Measurements from ENCODE around the gene AP4M1.

Gene AP4M1

GRCh38 chr7:100064162-100064561, 37.3 kb upstream of the AP4M1 start:
- CTCF ChIA-PET = interaction anchor here (0.8 to 17.5 kb wide), 10 partner anchors 9 to 150 kb away, joined by 3 to 258 read pairs (median 4); partner anchors contain the start of gene ZSCAN21
- POLR2A ChIA-PET = interaction anchor here (0.6 kb wide), 2 partner anchors 18 to 26 kb away, joined by 4 to 6 read pairs; no protein-coding TSS in a partner anchor
- H3K36me3 ChIP-seq (ENCODE audit: control insufficient read depth in 4 of 4, insufficient read depth in 4 of 4, low read length in 3 of 4) = peaks cover 10 to 60% (median 30%) of the 10 kb centered on the region in 4 experiments

DNA sequence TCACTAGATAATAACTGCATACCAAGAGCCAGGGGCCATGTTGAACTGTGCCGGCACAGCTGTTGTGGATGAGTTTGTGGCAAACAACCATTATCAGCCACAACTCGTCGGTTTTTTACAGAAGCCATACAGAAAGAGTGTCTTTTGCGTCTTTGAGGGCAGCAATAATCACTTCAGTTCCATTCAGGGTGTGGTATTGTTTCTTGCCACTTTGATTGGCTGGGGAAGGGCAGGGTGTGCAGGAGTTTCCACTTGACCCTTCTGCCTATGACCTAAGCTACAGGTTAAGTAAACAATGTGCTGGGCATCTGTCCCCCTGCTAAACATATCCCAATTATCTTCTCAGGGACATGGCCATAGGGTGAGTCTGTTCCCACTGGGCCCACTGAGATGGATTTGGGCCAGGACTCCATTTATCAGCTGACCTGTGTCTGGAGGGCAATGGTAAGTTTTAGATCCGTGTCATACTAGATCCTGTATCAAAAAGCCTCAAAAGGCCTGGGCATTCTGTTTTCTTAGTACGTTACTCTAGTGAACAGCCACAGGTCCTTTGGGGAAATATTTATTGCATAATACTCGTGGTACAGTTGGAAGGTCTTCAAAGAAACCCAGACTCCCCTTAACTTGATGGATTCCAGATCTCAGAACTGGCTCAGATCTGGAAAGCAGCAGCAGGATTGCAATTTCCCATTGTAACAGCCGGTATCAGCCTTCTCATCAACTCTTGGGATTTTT, 35.8 kb upstream of the AP4M1 start:
- Histone ChIP-seq H3K4me3 (ENCODE audit: control insufficient read depth in 1 of 7, extremely low read depth in 1 of 7, insufficient read depth in 4 of 7, low read depth in 2 of 7, low read length in 6 of 7) (no peak overlapping the region), H3K4me1 (ENCODE audit: control extremely low read depth in 1 of 4, control insufficient read depth in 4 of 4, insufficient read depth in 4 of 4, low read length in 3 of 4) (no peaks in the 10 kb centered on the region), H3K27ac (ENCODE audit: insufficient read depth in 1 of 2, low read depth in 1 of 2, low read length in 2 of 2, poor library complexity in 1 of 2, severe bottlenecking in 2 of 2) (no peak overlapping the region), H3K27me3 (replicated peaks in 2 of 5; ENCODE audit: control insufficient read depth in 4 of 5, insufficient read depth in 5 of 5, low read length in 4 of 5) (no peaks in the 10 kb centered on the region), H3K36me3 (ENCODE audit: control insufficient read depth in 4 of 4, insufficient read depth in 4 of 4, low read length in 3 of 4) (peaks cover 15 to 65% (median 38%) of the 10 kb centered on the region in 4 experiments), H3K9me3 (ENCODE audit: control extremely low read depth in 1 of 5, control insufficient read depth in 4 of 5, insufficient read depth in 2 of 5, low read depth in 1 of 5, low read length in 4 of 5) (peaks cover 2 to 12% (median 8%) of the 10 kb centered on the region in 5 experiments)
- 98% methylated on average over 6 of the region's 8 CpGs for whole genome bisulfite sequencing (ENCODE audit: insufficient coverage)
- ChIA-PET CTCF (interaction anchor here (1.0 to 2.0 kb wide), 3 partner anchors 10 to 73 kb away, joined by 3 to 6 read pairs (median 4); no protein-coding TSS in a partner anchor), POLR2A (interaction anchor here (0.6 kb wide), 1 partner anchor 9 kb away, joined by 4 read pairs; no protein-coding TSS in a partner anchor)
- DNase-seq = peak in 1 of 3 donors; percentile 50

More at GRCh38 chr7:100064162-100064561, 37.3 kb upstream of the AP4M1 start:
- Histone ChIP-seq H3K9me3 (ENCODE audit: control extremely low read depth in 1 of 5, control insufficient read depth in 4 of 5, insufficient read depth in 2 of 5, low read depth in 1 of 5, low read length in 4 of 5) (no peaks in the 10 kb centered on the region), H3K4me1 (ENCODE audit: control extremely low read depth in 1 of 4, control insufficient read depth in 4 of 4, insufficient read depth in 4 of 4, low read length in 3 of 4) (no peaks in the 10 kb centered on the region), H3K27me3 (replicated peaks in 2 of 5; ENCODE audit: control insufficient read depth in 4 of 5, insufficient read depth in 5 of 5, low read length in 4 of 5) (no peaks in the 10 kb centered on the region), H3K4me3 (ENCODE audit: control insufficient read depth in 1 of 7, extremely low read depth in 1 of 7, insufficient read depth in 4 of 7, low read depth in 2 of 7, low read length in 6 of 7) (no peak overlapping the region), H3K27ac (ENCODE audit: insufficient read depth in 1 of 2, low read depth in 1 of 2, low read length in 2 of 2, poor library complexity in 1 of 2, severe bottlenecking in 2 of 2) (no peak overlapping the region)
- no peak for DNase-seq
- WGBS (ENCODE audit: insufficient coverage) = 98% methylated on average over 8 of the region's 9 CpGs

GRCh38 chr7:100066953-100067352, 34.5 kb upstream of the AP4M1 start:
- H3K36me3 ChIP-seq (ENCODE audit: control insufficient read depth in 4 of 4, insufficient read depth in 4 of 4, low read length in 3 of 4) = peaks cover 23 to 66% (median 44%) of the 10 kb centered on the region in 4 experiments
- H3K27ac ChIP-seq (ENCODE audit: insufficient read depth in 1 of 2, low read depth in 1 of 2, low read length in 2 of 2, poor library complexity in 1 of 2, severe bottlenecking in 2 of 2) = no peak overlapping the region
- 97% methylated on average over 7 of the region's 7 CpGs for WGBS (ENCODE audit: insufficient coverage)
- DNase-seq = no peak
- H3K27me3 ChIP-seq (replicated peaks in 2 of 5; ENCODE audit: control insufficient read depth in 4 of 5, insufficient read depth in 5 of 5, low read length in 4 of 5) = no peaks in the 10 kb centered on the region
- H3K4me1 ChIP-seq (ENCODE audit: control extremely low read depth in 1 of 4, control insufficient read depth in 4 of 4, insufficient read depth in 4 of 4, low read length in 3 of 4) = no peaks in the 10 kb centered on the region
- ChIA-PET CTCF (interaction anchor here (1.0 to 1.4 kb wide), 2 partner anchors 9 to 15 kb away, joined by 3 to 8 read pairs; no protein-coding TSS in a partner anchor), POLR2A (interaction anchor here (1.0 kb wide), 1 partner anchor 13 kb away, joined by 4 read pairs; no protein-coding TSS in a partner anchor)
- peaks cover 11 to 25% (median 21%) of the 10 kb centered on the region in 5 experiments for H3K9me3 ChIP-seq (ENCODE audit: control extremely low read depth in 1 of 5, control insufficient read depth in 4 of 5, insufficient read depth in 2 of 5, low read depth in 1 of 5, low read length in 4 of 5)
- no peak overlapping the region for H3K4me3 ChIP-seq (ENCODE audit: control insufficient read depth in 1 of 7, extremely low read depth in 1 of 7, insufficient read depth in 4 of 7, low read depth in 2 of 7, low read length in 6 of 7)

- Histone ChIP-seq H3K36me3 (ENCODE audit: control insufficient read depth in 4 of 4, insufficient read depth in 4 of 4, low read length in 3 of 4) (peaks cover 41 to 74% (median 59%) of the 10 kb centered on the region in 4 experiments), H3K4me1 (ENCODE audit: control extremely low read depth in 1 of 4, control insufficient read depth in 4 of 4, insufficient read depth in 4 of 4, low read length in 3 of 4) (no peaks in the 10 kb centered on the region), H3K27me3 (replicated peaks in 2 of 5; ENCODE audit: control insufficient read depth in 4 of 5, insufficient read depth in 5 of 5, low read length in 4 of 5) (no peaks in the 10 kb centered on the region), H3K4me3 (ENCODE audit: control insufficient read depth in 1 of 7, extremely low read depth in 1 of 7, insufficient read depth in 4 of 7, low read depth in 2 of 7, low read length in 6 of 7) (no peak overlapping the region), H3K9me3 (ENCODE audit: control extremely low read depth in 1 of 5, control insufficient read depth in 4 of 5, insufficient read depth in 2 of 5, low read depth in 1 of 5, low read length in 4 of 5) (peaks cover 11 to 53% (median 41%) of the 10 kb centered on the region in 5 experiments), H3K27ac (ENCODE audit: insufficient read depth in 1 of 2, low read depth in 1 of 2, low read length in 2 of 2, poor library complexity in 1 of 2, severe bottlenecking in 2 of 2) (no peak overlapping the region)
- DNase-seq = no peak
- ChIA-PET POLR2A (no interaction called here), CTCF (interaction anchor here (0.9 to 3.3 kb wide), 8 partner anchors 10 to 92 kb away, joined by 3 to 15 read pairs (median 4); partner anchors contain the start of gene ZNF3)
- WGBS (ENCODE audit: insufficient coverage) = 97% methylated on average over 4 of the region's 5 CpGs
These were observed 31.5 kb upstream of the AP4M1 start for GRCh38 chr7:100069991-100070390.

DNA sequence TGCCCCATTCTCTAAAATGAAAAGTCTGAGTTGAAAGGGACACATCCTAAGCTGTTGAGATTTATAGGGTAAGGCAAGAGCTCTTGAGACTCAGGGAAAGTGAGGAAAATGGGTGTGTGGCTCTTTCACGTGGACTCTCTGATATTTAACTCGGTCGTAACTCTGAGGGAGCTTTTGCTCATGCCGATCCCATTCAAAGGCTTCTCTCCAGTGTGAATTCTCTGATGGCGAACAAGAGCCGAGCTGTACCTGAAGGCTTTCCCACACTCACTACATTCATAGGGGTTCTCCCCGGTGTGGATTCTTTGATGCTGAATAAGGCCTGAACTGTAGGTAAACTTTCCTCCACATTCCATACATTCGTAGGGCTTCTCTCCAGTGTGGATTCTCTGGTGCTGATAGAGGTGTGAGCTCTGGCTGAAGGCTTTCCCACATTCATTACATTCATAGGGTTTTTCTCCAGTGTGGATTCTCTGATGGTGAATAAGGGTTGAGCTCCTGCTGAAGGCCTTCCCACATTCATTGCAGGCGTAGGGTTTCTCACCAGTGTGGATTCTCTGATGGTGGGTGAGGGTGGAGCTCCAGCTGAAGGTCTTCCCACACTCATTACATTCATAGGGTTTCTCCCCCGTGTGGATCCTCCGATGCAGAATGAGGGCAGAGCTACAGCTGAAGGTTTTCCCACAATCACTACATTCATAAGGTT, 30.3 kb upstream of the AP4M1 start:
- DNase-seq = peak in 1 of 3 donors; percentile 21
- Histone ChIP-seq H3K9me3 (ENCODE audit: control extremely low read depth in 1 of 5, control insufficient read depth in 4 of 5, insufficient read depth in 2 of 5, low read depth in 1 of 5, low read length in 4 of 5) (peaks cover 11 to 55% (median 41%) of the 10 kb centered on the region in 5 experiments), H3K4me3 (ENCODE audit: control insufficient read depth in 1 of 7, extremely low read depth in 1 of 7, insufficient read depth in 4 of 7, low read depth in 2 of 7, low read length in 6 of 7) (peak overlapping the region in 1 of 7 experiments; percentile 5), H3K27ac (ENCODE audit: insufficient read depth in 1 of 2, low read depth in 1 of 2, low read length in 2 of 2, poor library complexity in 1 of 2, severe bottlenecking in 2 of 2) (no peak overlapping the region), H3K27me3 (replicated peaks in 2 of 5; ENCODE audit: control insufficient read depth in 4 of 5, insufficient read depth in 5 of 5, low read length in 4 of 5) (no peaks in the 10 kb centered on the region), H3K4me1 (ENCODE audit: control extremely low read depth in 1 of 4, control insufficient read depth in 4 of 4, insufficient read depth in 4 of 4, low read length in 3 of 4) (no peaks in the 10 kb centered on the region), H3K36me3 (ENCODE audit: control insufficient read depth in 4 of 4, insufficient read depth in 4 of 4, low read length in 3 of 4) (peaks cover 47 to 78% (median 70%) of the 10 kb centered on the region in 4 experiments)
- CTCF ChIA-PET = interaction anchor here (0.9 to 3.3 kb wide), 14 partner anchors 8 to 139 kb away, joined by 3 to 15 read pairs (median 4); partner anchors contain the start of gene ZNF3
- POLR2A ChIA-PET = no interaction called here
- 98% methylated on average over 5 of the region's 11 CpGs for WGBS (ENCODE audit: insufficient coverage)

- Histone ChIP-seq H3K36me3 (ENCODE audit: control insufficient read depth in 4 of 4, insufficient read depth in 4 of 4, low read length in 3 of 4) (peaks cover 55 to 86% (median 77%) of the 10 kb centered on the region in 4 experiments), H3K9me3 (ENCODE audit: control extremely low read depth in 1 of 5, control insufficient read depth in 4 of 5, insufficient read depth in 2 of 5, low read depth in 1 of 5, low read length in 4 of 5) (peaks cover 11 to 55% (median 41%) of the 10 kb centered on the region in 5 experiments), H3K27ac (ENCODE audit: insufficient read depth in 1 of 2, low read depth in 1 of 2, low read length in 2 of 2, poor library complexity in 1 of 2, severe bottlenecking in 2 of 2) (no peak overlapping the region), H3K4me1 (ENCODE audit: control extremely low read depth in 1 of 4, control insufficient read depth in 4 of 4, insufficient read depth in 4 of 4, low read length in 3 of 4) (no peaks in the 10 kb centered on the region), H3K27me3 (replicated peaks in 2 of 5; ENCODE audit: control insufficient read depth in 4 of 5, insufficient read depth in 5 of 5, low read length in 4 of 5) (no peaks in the 10 kb centered on the region), H3K4me3 (ENCODE audit: control insufficient read depth in 1 of 7, extremely low read depth in 1 of 7, insufficient read depth in 4 of 7, low read depth in 2 of 7, low read length in 6 of 7) (no peak overlapping the region)
- DNase-seq = no peak
- POLR2A ChIA-PET = interaction anchor here (1.4 kb wide), 1 partner anchor 9 kb away, joined by 4 read pairs; the partner anchor contains the start of gene ZNF3
- CTCF ChIA-PET = interaction anchor here (1.7 to 3.3 kb wide), 3 partner anchors 8 to 14 kb away, joined by 4 to 15 read pairs (median 10); partner anchors contain the start of gene ZNF3
- WGBS (ENCODE audit: insufficient coverage) = 100% methylated on average over 9 of the region's 10 CpGs
These were observed 29.0 kb upstream of the AP4M1 start for GRCh38 chr7:100072462-100072861.
